Loucy (cell line): Measurements from ENCODE around the gene FADS2.

Experiments used
- H2AFZ ChIP-seq: fragments of 200-600 bp; sonication (generic); 2 replicates; pipeline ENCODE4 v1.6.0; 2016; ENCODE audit warnings: antibody characterized with exemption, mild to moderate bottlenecking, low read length, moderate library complexity
- H3F3A ChIP-seq: fragments of 200-600 bp; 2 replicates; pipeline ENCODE4 v1.6.0; 2016; ENCODE audit warnings: antibody characterized with exemption, low read depth, mild to moderate bottlenecking
- H3K27me3 ChIP-seq: fragments of 200-600 bp; sonication (generic); 2 replicates; pipeline ENCODE4 v1.6.1; 2014; ENCODE audit warnings: low read length, mild to moderate bottlenecking; ENCODE audit not compliant: insufficient read depth, poor library complexity, severe bottlenecking
- H3K36me3 ChIP-seq: fragments of 200-600 bp; sonication (generic); 2 replicates; pipeline ENCODE4 v1.6.1; 2016; ENCODE audit warnings: low read length; ENCODE audit not compliant: insufficient read depth
- H3K4me1 ChIP-seq: fragments of 200-600 bp; sonication (generic); 2 replicates; pipeline ENCODE4 v1.5.1; 2014; ENCODE audit warnings: low read length, mild to moderate bottlenecking; ENCODE audit not compliant: insufficient read depth, poor library complexity, severe bottlenecking
- H3K4me2 ChIP-seq: fragments of 200-600 bp; sonication (generic); 2 replicates; pipeline ENCODE4 v1.6.0; 2014; ENCODE audit warnings: antibody characterized with exemption, low read length, low read depth, mild to moderate bottlenecking; ENCODE audit not compliant: poor library complexity, severe bottlenecking
- H3K4me3 ChIP-seq: fragments of 200-600 bp; sonication (generic); 2 replicates; pipeline ENCODE4 v1.5.1; 2014; ENCODE audit warnings: low read length, mild to moderate bottlenecking, mixed read lengths; ENCODE audit not compliant: poor library complexity, severe bottlenecking
- H3K79me2 ChIP-seq: fragments of 200-600 bp; sonication (generic); 2 replicates; pipeline ENCODE4 v1.6.1; 2014; ENCODE audit warnings: low read length; ENCODE audit not compliant: insufficient read depth
- H3K9ac ChIP-seq: fragments of 200-600 bp; sonication (generic); 2 replicates; pipeline ENCODE4 v1.6.0; 2014; ENCODE audit warnings: mild to moderate bottlenecking, low read depth, low read length, moderate library complexity; ENCODE audit not compliant: poor library complexity, severe bottlenecking
- H3K9me2 ChIP-seq: fragments of 200-600 bp; sonication (generic); replicated peaks from 2 replicates; pipeline ENCODE4 v1.6.1; 2016; ENCODE audit warnings: low read depth, low read length, mixed read lengths
- H3K9me3 ChIP-seq: fragments of 200-600 bp; sonication (generic); 2 replicates; pipeline ENCODE4 v1.6.1; 2014; ENCODE audit warnings: mild to moderate bottlenecking, antibody characterized with exemption, low read length, low read depth; ENCODE audit not compliant: insufficient read depth
- H4K20me1 ChIP-seq: fragments of 200-600 bp; sonication (generic); 2 replicates; pipeline ENCODE4 v1.6.0; 2014; ENCODE audit warnings: antibody characterized with exemption, low read length, mild to moderate bottlenecking; ENCODE audit not compliant: insufficient read depth, poor library complexity, severe bottlenecking
- EZH2phosphoT487 ChIP-seq: fragments of 200-600 bp; IDR thresholded peaks from 2 replicates; pipeline ENCODE4 v1.6.1; 2018; ENCODE audit warnings: antibody characterized with exemption, mild to moderate bottlenecking, moderate library complexity, borderline replicate concordance
- TF ChIP-seq, protein P1 (sequence below): fragments of 200-600 bp; sonication (generic); conservative IDR thresholded peaks from 2 replicates; pipeline ENCODE4 v1.5.1; 2014; ENCODE audit warnings: mild to moderate bottlenecking, antibody characterized with exemption, low read length

FADS2 gene

DNA sequence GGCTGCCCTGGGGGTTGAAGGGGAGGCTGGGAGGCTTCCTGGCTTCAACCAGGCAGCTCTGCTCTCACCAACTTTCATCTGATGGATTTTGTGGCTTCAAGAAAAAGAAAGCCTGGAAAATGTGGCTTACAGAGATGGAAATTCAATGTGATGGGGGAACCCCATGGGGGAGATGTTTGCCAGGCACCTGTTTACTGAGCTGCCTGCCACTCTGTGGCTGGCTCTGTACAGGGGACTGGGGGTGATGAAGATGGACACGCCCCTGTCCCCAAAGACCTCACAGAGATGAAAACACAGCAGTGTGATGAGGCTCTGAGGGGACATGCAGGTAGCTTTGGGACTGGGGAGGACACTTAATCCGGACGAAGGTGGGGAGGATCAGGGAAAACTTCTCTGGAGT, 45.8 kb upstream of the FADS2 start:
- Histone ChIP-seq H3K36me3 (peaks cover 5% of the 10 kb centered on the region; the same call in 1 of the 2 replicates), H3K27me3 (no peaks in the 10 kb centered on the region), H4K20me1 (peaks cover under 1% of the 10 kb centered on the region), H3K4me2 (no peak overlapping the region), H3K79me2 (no peaks in the 10 kb centered on the region), H2AFZ (no peak overlapping the region), H3K9ac (no peak overlapping the region), H3K4me1 (no peaks in the 10 kb centered on the region), H3F3A (no peaks in the 10 kb centered on the region), H3K4me3 (no peak overlapping the region), H3K9me3 (no peaks in the 10 kb centered on the region), H3K9me2 (no peaks in the 10 kb centered on the region)
- TF ChIP-seq EZH2phosphoT487, result no peak
- TF ChIP-seq, protein P1, sequence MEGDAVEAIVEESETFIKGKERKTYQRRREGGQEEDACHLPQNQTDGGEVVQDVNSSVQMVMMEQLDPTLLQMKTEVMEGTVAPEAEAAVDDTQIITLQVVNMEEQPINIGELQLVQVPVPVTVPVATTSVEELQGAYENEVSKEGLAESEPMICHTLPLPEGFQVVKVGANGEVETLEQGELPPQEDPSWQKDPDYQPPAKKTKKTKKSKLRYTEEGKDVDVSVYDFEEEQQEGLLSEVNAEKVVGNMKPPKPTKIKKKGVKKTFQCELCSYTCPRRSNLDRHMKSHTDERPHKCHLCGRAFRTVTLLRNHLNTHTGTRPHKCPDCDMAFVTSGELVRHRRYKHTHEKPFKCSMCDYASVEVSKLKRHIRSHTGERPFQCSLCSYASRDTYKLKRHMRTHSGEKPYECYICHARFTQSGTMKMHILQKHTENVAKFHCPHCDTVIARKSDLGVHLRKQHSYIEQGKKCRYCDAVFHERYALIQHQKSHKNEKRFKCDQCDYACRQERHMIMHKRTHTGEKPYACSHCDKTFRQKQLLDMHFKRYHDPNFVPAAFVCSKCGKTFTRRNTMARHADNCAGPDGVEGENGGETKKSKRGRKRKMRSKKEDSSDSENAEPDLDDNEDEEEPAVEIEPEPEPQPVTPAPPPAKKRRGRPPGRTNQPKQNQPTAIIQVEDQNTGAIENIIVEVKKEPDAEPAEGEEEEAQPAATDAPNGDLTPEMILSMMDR, result no peak

DNA sequence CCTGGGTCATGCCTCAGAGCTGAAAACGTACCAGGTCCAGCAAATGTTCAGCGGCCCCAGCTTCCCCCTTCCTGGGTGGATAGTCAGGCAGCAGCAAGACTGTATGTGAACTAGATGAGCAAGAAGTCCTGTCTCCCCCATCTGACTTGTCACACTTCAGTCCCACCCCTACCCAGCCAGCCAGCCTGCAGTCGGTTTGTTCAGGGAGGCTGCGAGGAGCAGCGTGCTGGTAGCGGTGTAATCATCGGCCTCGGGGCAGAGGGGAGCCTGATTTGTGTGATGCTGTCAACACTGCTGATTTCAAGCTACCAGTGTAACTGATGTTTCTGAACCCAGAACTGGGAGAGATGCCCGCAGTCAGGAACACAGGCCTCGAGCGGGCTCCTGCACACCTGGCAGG, 45.3 kb upstream of the FADS2 start:
- Histone ChIP-seq H3K36me3 (peaks cover 5% of the 10 kb centered on the region; the same call in 1 of the 2 replicates), H4K20me1 (peaks cover 6% of the 10 kb centered on the region), H3K4me2 (no peak overlapping the region), H3K4me3 (no peak overlapping the region), H3K9ac (no peak overlapping the region), H3K9me3 (no peaks in the 10 kb centered on the region), H3K79me2 (peaks cover 4% of the 10 kb centered on the region; the same call in 1 of the 2 replicates), H3K9me2 (no peaks in the 10 kb centered on the region), H3K27me3 (no peaks in the 10 kb centered on the region), H3F3A (no peaks in the 10 kb centered on the region), H3K4me1 (no peaks in the 10 kb centered on the region), H2AFZ (no peak overlapping the region)
- TF ChIP-seq EZH2phosphoT487, result no peak
- TF ChIP-seq, protein P1, result no peak

DNA sequence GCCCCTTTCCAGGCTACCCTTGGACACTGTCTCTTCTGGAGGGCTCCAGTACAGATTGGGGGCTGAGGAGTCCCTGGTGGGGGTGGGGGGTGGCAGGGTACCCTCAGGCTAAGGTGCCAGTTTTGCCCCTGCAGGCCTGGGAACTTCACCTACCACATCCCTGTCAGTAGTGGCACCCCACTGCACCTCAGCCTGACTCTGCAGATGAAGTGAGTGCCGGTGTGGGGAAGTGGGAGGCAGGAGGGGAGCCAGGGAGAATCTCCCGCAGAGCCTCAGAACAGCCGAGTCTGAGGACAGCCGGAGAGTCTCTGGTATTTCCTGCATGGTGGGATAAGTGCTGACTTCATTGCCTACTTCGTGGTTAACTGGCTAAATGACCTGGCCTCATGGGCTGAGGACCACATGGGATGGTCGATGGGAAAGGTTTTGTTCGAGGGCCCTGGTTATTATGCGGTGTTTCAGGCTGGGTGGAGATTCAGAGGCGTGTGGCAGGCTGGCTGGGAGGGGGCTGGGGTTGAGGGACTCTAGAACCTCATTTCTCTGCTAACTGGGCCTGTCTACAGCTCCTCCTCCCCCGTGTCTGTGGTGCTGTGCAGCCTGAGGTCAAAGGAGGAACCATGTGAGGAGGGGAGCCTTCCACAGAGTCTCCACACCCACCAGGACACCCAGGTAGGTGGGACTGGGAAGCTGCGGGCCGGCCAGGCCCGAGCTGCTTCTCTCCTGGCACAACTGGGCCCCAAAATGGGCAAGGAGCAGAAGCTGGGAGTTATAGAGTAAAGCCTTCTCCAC, 44.2 kb upstream of the FADS2 start:
- Histone ChIP-seq H3K36me3 (peaks cover 5% of the 10 kb centered on the region; the same call in 1 of the 2 replicates), H3K27me3 (no peaks in the 10 kb centered on the region), H2AFZ (no peak overlapping the region), H3K9me3 (no peaks in the 10 kb centered on the region), H3K4me1 (no peaks in the 10 kb centered on the region), H3F3A (no peaks in the 10 kb centered on the region), H3K4me2 (no peak overlapping the region), H3K4me3 (no peak overlapping the region), H3K9ac (no peak overlapping the region), H3K79me2 (peaks cover 12% of the 10 kb centered on the region; the same call in 1 of the 2 replicates), H3K9me2 (no peaks in the 10 kb centered on the region), H4K20me1 (peaks cover 7% of the 10 kb centered on the region)
- TF ChIP-seq EZH2phosphoT487, result no peak
- TF ChIP-seq, protein P1, result no peak
